Measurements from ENCODE around the gene HNF4A.

DNA sequence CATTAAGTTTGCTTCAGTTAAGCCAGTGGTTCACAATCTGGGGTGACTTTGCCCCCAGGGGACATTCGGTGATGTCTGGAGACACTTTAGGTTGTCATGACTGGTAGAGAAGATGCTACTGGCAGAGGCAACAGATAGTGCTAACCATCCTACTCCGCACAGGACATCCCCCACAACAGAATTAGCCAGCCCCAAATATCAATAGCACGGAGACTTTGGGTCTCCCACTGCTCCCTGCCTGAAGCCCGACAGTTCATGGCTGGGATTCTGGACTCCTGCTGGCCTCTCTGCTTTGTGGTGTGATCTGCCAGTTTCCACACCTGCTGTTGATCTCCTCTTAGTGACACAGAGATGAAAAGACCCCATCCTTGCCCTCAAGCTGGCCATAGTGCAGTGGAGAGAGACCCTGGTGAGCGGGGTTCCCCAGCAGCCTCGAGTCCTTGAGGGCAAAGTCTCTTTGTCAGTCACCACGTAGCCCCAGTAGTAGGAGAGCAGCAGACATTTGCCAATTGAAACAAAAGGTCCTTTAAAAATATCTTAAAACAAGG is 95.5 kb downstream of the HNF4A start:
- TF ChIP-seq GABPB1 (CRISPR knock-in tag; IDR thresholded peaks at IDR 0.05) (no peak), ZNF263 (CRISPR knock-in tag; IDR thresholded peaks at IDR 0.05; ENCODE audit: low read depth) (no peak), RORB (CRISPR knock-in tag; IDR thresholded peaks at IDR 0.05) (no peak)
- TF ChIP-seq, protein P1, sequence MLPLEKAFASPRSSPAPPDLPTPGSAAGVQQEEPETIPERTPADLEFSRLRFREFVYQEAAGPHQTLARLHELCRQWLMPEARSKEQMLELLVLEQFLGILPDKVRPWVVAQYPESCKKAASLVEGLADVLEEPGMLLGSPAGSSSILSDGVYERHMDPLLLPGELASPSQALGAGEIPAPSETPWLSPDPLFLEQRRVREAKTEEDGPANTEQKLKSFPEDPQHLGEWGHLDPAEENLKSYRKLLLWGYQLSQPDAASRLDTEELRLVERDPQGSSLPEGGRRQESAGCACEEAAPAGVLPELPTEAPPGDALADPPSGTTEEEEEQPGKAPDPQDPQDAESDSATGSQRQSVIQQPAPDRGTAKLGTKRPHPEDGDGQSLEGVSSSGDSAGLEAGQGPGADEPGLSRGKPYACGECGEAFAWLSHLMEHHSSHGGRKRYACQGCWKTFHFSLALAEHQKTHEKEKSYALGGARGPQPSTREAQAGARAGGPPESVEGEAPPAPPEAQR (CRISPR knock-in tag; IDR thresholded peaks at IDR 0.05): no peak
